WTC11 (cell line): Measurements from ENCODE around the gene TPP1. TPM values are rescaled to one million over a fixed set of nuclear protein-coding genes. Genes with fewer than 3 reads are reported as not detected.
A peak's percentile ranks its signal among the peaks of the same experiment; 100 is the strongest.

Experiments
- AR ChIP-seq: fragments of 250-450 bp; sonication (Bioruptor Pico); IDR thresholded peaks from 2 replicates; pipeline ENCODE4 v1.9.0; 2021; ENCODE audit warnings: mild to moderate bottlenecking
- ELF4 ChIP-seq: sonication (generic); formaldehyde crosslinking; IDR thresholded peaks from 2 replicates; pipeline ENCODE4 v1.8.1; 2022; ENCODE audit warnings: low read depth, mild to moderate bottlenecking, moderate library complexity, missing genetic modification reagents
- ETV6 ChIP-seq: sonication (generic); formaldehyde crosslinking; IDR thresholded peaks from 2 replicates; pipeline ENCODE4 v1.8.1; 2022; ENCODE audit warnings: mild to moderate bottlenecking, missing genetic modification reagents
- FOXK1 ChIP-seq: sonication (generic); formaldehyde crosslinking; IDR thresholded peaks from 2 replicates; pipeline ENCODE4 v1.8.0; 2022; ENCODE audit warnings: mild to moderate bottlenecking, moderate library complexity, missing genetic modification reagents
- FOXP4 ChIP-seq: sonication (generic); formaldehyde crosslinking; IDR thresholded peaks from 2 replicates; pipeline ENCODE4 v1.8.0; 2022; ENCODE audit warnings: mild to moderate bottlenecking, missing genetic modification reagents
- HMGXB4 ChIP-seq: sonication (generic); formaldehyde crosslinking; IDR thresholded peaks from 2 replicates; pipeline ENCODE4 v1.8.1; 2023; ENCODE audit warnings: mild to moderate bottlenecking, moderate library complexity, missing genetic modification reagents
- IRF2 ChIP-seq: sonication (generic); formaldehyde crosslinking; IDR thresholded peaks from 2 replicates; pipeline ENCODE4 v1.8.0; 2022; ENCODE audit warnings: low read depth, missing genetic modification reagents, borderline replicate concordance
- JAZF1 ChIP-seq: fragments of 250-450 bp; sonication (Bioruptor Pico); IDR thresholded peaks from 2 replicates; pipeline ENCODE4 v1.9.0; 2021; ENCODE audit warnings: moderate library complexity, mild to moderate bottlenecking, inconsistent platforms
- NR3C1 ChIP-seq: sonication (generic); formaldehyde crosslinking; conservative IDR thresholded peaks from 2 replicates; pipeline ENCODE4 v1.8.1; 2023; ENCODE audit warnings: low read depth, mild to moderate bottlenecking, missing genetic modification reagents
- PRRX2 ChIP-seq: fragments of 250-450 bp; sonication (Bioruptor Pico); IDR thresholded peaks from 2 replicates; pipeline ENCODE4 v1.8.0; 2021; ENCODE audit warnings: mild to moderate bottlenecking
- STAT6 ChIP-seq: sonication (generic); formaldehyde crosslinking; conservative IDR thresholded peaks from 2 replicates; pipeline ENCODE4 v1.8.1; 2023; ENCODE audit warnings: mild to moderate bottlenecking, low read depth, missing genetic modification reagents, moderate library complexity
- TEAD1 ChIP-seq: sonication (generic); formaldehyde crosslinking; IDR thresholded peaks from 2 replicates; pipeline ENCODE4 v1.8.0; 2022; ENCODE audit warnings: mild to moderate bottlenecking, missing genetic modification reagents
- ZNF219 ChIP-seq: sonication (generic); formaldehyde crosslinking; IDR thresholded peaks from 2 replicates; pipeline ENCODE4 v1.8.0; 2023; ENCODE audit warnings: missing genetic modification reagents, mild to moderate bottlenecking, borderline replicate concordance
- ZNF232 ChIP-seq: sonication (generic); formaldehyde crosslinking; IDR thresholded peaks from 2 replicates; pipeline ENCODE4 v1.8.0; 2022; ENCODE audit warnings: mild to moderate bottlenecking, missing genetic modification reagents
- ZNF416 ChIP-seq: fragments of 250-450 bp; sonication (Bioruptor Pico); IDR thresholded peaks from 2 replicates; pipeline ENCODE4 v1.9.0; 2021; ENCODE audit warnings: mild to moderate bottlenecking, inconsistent platforms
- ZNF423 ChIP-seq: fragments of 250-450 bp; sonication (Bioruptor Pico); IDR thresholded peaks from 2 replicates; pipeline ENCODE4 v2.1.2; 2022; ENCODE audit warnings: mild to moderate bottlenecking, moderate library complexity
- ZNF671 ChIP-seq: fragments of 250-450 bp; sonication (Bioruptor Pico); IDR thresholded peaks from 2 replicates; pipeline ENCODE4 v1.8.0; 2021; ENCODE audit warnings: mild to moderate bottlenecking
- total RNA-seq: library from RNA; stranded (reverse); gene quantifications from 3 replicates; pipeline ENCODE4 v1.2.3, GENCODE V29; 2021
- TF ChIP-seq, protein P1 (sequence below): fragments of 250-450 bp; sonication (Bioruptor Pico); IDR thresholded peaks from 2 replicates; pipeline ENCODE4 v1.9.0; 2021; ENCODE audit warnings: mild to moderate bottlenecking, borderline replicate concordance
- TF ChIP-seq, protein P2 (sequence below): sonication (generic); formaldehyde crosslinking; conservative IDR thresholded peaks from 2 replicates; pipeline ENCODE4 v1.8.1; 2022; ENCODE audit warnings: mild to moderate bottlenecking, missing genetic modification reagents
- TF ChIP-seq, protein P3 (sequence below): sonication (generic); formaldehyde crosslinking; IDR thresholded peaks from 2 replicates; pipeline ENCODE4 v1.8.1; 2022; ENCODE audit warnings: low read depth, missing genetic modification reagents, borderline replicate concordance
- TF ChIP-seq, protein P4 (sequence below): sonication (generic); formaldehyde crosslinking; IDR thresholded peaks from 2 replicates; pipeline ENCODE4 v1.8.0; 2022; ENCODE audit warnings: mild to moderate bottlenecking, missing genetic modification reagents

Gene TPP1
- total RNA-seq, 1 experiment from 2014 or later = 36.2 TPM

- TF ChIP-seq, protein P1, sequence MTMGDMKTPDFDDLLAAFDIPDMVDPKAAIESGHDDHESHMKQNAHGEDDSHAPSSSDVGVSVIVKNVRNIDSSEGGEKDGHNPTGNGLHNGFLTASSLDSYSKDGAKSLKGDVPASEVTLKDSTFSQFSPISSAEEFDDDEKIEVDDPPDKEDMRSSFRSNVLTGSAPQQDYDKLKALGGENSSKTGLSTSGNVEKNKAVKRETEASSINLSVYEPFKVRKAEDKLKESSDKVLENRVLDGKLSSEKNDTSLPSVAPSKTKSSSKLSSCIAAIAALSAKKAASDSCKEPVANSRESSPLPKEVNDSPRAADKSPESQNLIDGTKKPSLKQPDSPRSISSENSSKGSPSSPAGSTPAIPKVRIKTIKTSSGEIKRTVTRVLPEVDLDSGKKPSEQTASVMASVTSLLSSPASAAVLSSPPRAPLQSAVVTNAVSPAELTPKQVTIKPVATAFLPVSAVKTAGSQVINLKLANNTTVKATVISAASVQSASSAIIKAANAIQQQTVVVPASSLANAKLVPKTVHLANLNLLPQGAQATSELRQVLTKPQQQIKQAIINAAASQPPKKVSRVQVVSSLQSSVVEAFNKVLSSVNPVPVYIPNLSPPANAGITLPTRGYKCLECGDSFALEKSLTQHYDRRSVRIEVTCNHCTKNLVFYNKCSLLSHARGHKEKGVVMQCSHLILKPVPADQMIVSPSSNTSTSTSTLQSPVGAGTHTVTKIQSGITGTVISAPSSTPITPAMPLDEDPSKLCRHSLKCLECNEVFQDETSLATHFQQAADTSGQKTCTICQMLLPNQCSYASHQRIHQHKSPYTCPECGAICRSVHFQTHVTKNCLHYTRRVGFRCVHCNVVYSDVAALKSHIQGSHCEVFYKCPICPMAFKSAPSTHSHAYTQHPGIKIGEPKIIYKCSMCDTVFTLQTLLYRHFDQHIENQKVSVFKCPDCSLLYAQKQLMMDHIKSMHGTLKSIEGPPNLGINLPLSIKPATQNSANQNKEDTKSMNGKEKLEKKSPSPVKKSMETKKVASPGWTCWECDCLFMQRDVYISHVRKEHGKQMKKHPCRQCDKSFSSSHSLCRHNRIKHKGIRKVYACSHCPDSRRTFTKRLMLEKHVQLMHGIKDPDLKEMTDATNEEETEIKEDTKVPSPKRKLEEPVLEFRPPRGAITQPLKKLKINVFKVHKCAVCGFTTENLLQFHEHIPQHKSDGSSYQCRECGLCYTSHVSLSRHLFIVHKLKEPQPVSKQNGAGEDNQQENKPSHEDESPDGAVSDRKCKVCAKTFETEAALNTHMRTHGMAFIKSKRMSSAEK (CRISPR knock-in tag) = 0 out of 2 replicates have a peak, but pooled peaks have one; percentile 43
- peak; percentile 96 for TF ChIP-seq ZNF219 (CRISPR knock-in tag)
- peak; percentile 88 for TF ChIP-seq ELF4 (CRISPR knock-in tag)
- TF ChIP-seq FOXK1 (CRISPR knock-in tag) = peak; percentile 78; the same call in 1 of the 2 replicates
- TF ChIP-seq ZNF416 = no peak
- TF ChIP-seq STAT6 = no peak
- peak; percentile 69; the same call in 1 of the 2 replicates for TF ChIP-seq ZNF232
- peak; percentile 45; the same call in 1 of the 2 replicates for TF ChIP-seq IRF2 (CRISPR knock-in tag)
- no peak for TF ChIP-seq PRRX2 (CRISPR knock-in tag)
- no peak for TF ChIP-seq JAZF1 (CRISPR knock-in tag)
- TF ChIP-seq NR3C1 (CRISPR knock-in tag) = no peak
- TF ChIP-seq FOXP4 (CRISPR knock-in tag) = peak; percentile 94
- no peak for TF ChIP-seq ZNF671 (CRISPR knock-in tag)
- TF ChIP-seq, protein P2, sequence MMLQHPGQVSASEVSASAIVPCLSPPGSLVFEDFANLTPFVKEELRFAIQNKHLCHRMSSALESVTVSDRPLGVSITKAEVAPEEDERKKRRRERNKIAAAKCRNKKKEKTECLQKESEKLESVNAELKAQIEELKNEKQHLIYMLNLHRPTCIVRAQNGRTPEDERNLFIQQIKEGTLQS (CRISPR knock-in tag) = peak; percentile 70; the same call in 1 of the 2 replicates
- TF ChIP-seq, protein P3, sequence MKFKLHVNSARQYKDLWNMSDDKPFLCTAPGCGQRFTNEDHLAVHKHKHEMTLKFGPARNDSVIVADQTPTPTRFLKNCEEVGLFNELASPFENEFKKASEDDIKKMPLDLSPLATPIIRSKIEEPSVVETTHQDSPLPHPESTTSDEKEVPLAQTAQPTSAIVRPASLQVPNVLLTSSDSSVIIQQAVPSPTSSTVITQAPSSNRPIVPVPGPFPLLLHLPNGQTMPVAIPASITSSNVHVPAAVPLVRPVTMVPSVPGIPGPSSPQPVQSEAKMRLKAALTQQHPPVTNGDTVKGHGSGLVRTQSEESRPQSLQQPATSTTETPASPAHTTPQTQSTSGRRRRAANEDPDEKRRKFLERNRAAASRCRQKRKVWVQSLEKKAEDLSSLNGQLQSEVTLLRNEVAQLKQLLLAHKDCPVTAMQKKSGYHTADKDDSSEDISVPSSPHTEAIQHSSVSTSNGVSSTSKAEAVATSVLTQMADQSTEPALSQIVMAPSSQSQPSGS (CRISPR knock-in tag) = peak; percentile 76; the same call in 1 of the 2 replicates
- no peak for TF ChIP-seq ZNF423
- TF ChIP-seq, protein P4, sequence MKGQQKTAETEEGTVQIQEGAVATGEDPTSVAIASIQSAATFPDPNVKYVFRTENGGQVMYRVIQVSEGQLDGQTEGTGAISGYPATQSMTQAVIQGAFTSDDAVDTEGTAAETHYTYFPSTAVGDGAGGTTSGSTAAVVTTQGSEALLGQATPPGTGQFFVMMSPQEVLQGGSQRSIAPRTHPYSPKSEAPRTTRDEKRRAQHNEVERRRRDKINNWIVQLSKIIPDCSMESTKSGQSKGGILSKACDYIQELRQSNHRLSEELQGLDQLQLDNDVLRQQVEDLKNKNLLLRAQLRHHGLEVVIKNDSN (CRISPR knock-in tag) = peak; percentile 78
- TF ChIP-seq HMGXB4 (CRISPR knock-in tag) = peak; percentile 88
- no peak for TF ChIP-seq AR (CRISPR knock-in tag)
- peak; percentile 95 for TF ChIP-seq TEAD1
- TF ChIP-seq ETV6 = peak; percentile 10; the same call in 1 of the 2 replicates
Observed at GRCh38 chr11:6629892-6630631, 10.8 kb upstream of the TPP1 start (continued).
